Common myeloid progenitor, CD34-positive (primary cell): Measurements from ENCODE around the gene INSYN2B.

Experiments used
- CTCF ChIA-PET: fragments of 350-600 bp; sonication (Branson Sonifier 250); formaldehyde crosslinking; loops from one replicate; lab custom pipeline; 2021; ENCODE audit warnings: antibody characterized with exemption; lab: Charles Lee
- POLR2A ChIA-PET: fragments of 350-600 bp; sonication (Branson Sonifier 250); formaldehyde crosslinking; loops from one replicate; lab custom pipeline; 2021; ENCODE audit warnings: antibody characterized with exemption; lab: Charles Lee
- DNase-seq, 3 donors: peaks; one replicate each; pipeline versions ENCODE4 v3.0.0 to v3.0.0-alpha.2; 2013
- H3K27ac ChIP-seq, 2 experiments: 1 replicate in 1 of 2; 2 replicates in 1 of 2; pipeline ENCODE4 v1.7.0; 2013; ENCODE audit warnings: inconsistent platforms in 2 of 2, low read length in 2 of 2, mild to moderate bottlenecking in 2 of 2, low read depth in 1 of 2, moderate library complexity in 1 of 2; ENCODE audit not compliant: severe bottlenecking in 2 of 2, insufficient read depth in 1 of 2, poor library complexity in 1 of 2
- H3K27me3 ChIP-seq, 5 experiments: replicated peaks in 2 of 5; 1 replicate in 3 of 5; 2 replicates in 2 of 5; pipeline versions ENCODE4 v1.6.1 to v1.7.0; 2013; ENCODE audit warnings: low read length in 4 of 5, mild to moderate bottlenecking in 2 of 5, moderate library complexity in 2 of 5, inconsistent platforms in 1 of 5; ENCODE audit not compliant: insufficient read depth in 5 of 5, control insufficient read depth in 4 of 5
- H3K36me3 ChIP-seq, 4 experiments: 1 replicate in 2 of 4; 2 replicates in 2 of 4; pipeline versions ENCODE4 v1.6.1 to v1.7.0; 2013; ENCODE audit warnings: low read length in 3 of 4, control low read depth in 1 of 4, mild to moderate bottlenecking in 1 of 4; ENCODE audit not compliant: control insufficient read depth in 4 of 4, insufficient read depth in 4 of 4
- H3K4me1 ChIP-seq, 4 experiments: 1 replicate in 3 of 4; 2 replicates in 1 of 4; pipeline versions ENCODE4 v1.6.1 to v1.7.1; 2013; ENCODE audit warnings: low read length in 3 of 4, mild to moderate bottlenecking in 3 of 4, control low read depth in 1 of 4, inconsistent platforms in 1 of 4, moderate library complexity in 1 of 4; ENCODE audit not compliant: control insufficient read depth in 4 of 4, insufficient read depth in 4 of 4; ENCODE audit errors: control extremely low read depth in 1 of 4
- H3K4me3 ChIP-seq, 7 experiments: 1 replicate in 4 of 7; 2 replicates in 3 of 7; pipeline versions ENCODE4 v1.5.1 to v1.7.0; 2013; ENCODE audit warnings: mild to moderate bottlenecking in 7 of 7, low read length in 6 of 7, moderate library complexity in 6 of 7, inconsistent platforms in 2 of 7, low read depth in 2 of 7, control low read depth in 1 of 7; ENCODE audit not compliant: insufficient read depth in 4 of 7, control insufficient read depth in 1 of 7; ENCODE audit errors: extremely low read depth in 1 of 7
- H3K9me3 ChIP-seq, 5 experiments: 1 replicate in 4 of 5; 2 replicates in 1 of 5; pipeline versions ENCODE4 v1.6.1 to v1.7.1; 2013; ENCODE audit warnings: low read length in 4 of 5, mild to moderate bottlenecking in 2 of 5, inconsistent platforms in 1 of 5, low read depth in 1 of 5, moderate library complexity in 1 of 5; ENCODE audit not compliant: control insufficient read depth in 4 of 5, insufficient read depth in 2 of 5; ENCODE audit errors: control extremely low read depth in 1 of 5
- WGBS: methylation state at CpG from one replicate; pipeline ENCODE4 v1.1.5; 2013; ENCODE audit not compliant: insufficient coverage; 5-methylcytosine and 5-hydroxymethylcytosine counted together

Gene INSYN2B

DNA sequence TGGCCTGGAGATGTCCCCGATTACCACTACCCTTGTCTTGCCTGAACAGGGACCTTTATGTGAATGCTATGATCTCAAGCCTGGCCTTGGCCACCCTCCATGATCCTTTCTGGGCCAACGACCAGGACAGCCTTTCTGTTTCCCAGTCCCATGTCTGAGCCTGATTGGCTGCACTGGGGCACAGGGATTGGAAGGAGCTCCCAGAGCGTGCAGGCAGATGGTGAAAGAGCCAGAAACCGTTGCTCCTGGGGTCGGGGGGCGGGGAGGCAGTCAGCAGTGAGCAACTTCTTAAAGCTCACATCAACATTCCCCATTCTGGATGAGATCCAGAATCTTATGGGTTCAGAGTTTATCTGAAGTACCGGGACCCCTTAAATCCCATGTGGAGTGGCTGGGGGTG lies 84.4 kb downstream of the INSYN2B start:
- no peak for DNase-seq
- 94% methylated on average over 6 of the region's 7 CpGs for WGBS
- Histone ChIP-seq H3K36me3 (peaks cover 0 to 55% (median 10%) of the 10 kb centered on the region in 4 experiments), H3K9me3 (no peaks in the 10 kb centered on the region), H3K4me3 (no peak overlapping the region), H3K27ac (no peak overlapping the region), H3K4me1 (no peaks in the 10 kb centered on the region), H3K27me3 (no peaks in the 10 kb centered on the region)
- CTCF ChIA-PET = no interaction called here
- POLR2A ChIA-PET = interaction anchor here (0.6 kb wide), 1 partner anchor 1010 kb away, joined by 3 read pairs; no protein-coding TSS in a partner anchor

DNA sequence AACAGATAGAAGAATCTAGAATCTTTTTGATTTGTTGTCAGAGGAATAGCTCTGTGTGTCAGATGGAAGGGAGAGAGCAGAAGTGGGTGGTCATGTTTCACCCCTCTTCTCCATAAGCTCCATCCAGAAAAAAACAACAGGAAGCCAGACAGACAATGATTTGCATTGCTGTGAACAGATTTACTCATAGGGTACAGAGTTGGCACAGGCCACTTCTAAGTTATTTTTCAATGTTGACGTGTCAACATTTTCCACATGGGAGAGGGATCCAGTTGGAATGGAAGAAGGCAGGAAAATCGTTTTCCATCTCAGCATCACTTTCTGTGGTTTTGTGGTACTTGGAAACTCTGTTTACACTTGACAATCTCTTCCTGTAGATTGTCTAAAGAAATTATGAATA lies 86.7 kb downstream of the INSYN2B start:
- CTCF ChIA-PET = no interaction called here
- Histone ChIP-seq H3K36me3 (peaks cover 0 to 33% (median 1%) of the 10 kb centered on the region in 4 experiments), H3K4me1 (no peaks in the 10 kb centered on the region), H3K4me3 (no peak overlapping the region), H3K27me3 (no peaks in the 10 kb centered on the region), H3K27ac (no peak overlapping the region), H3K9me3 (no peaks in the 10 kb centered on the region)
- no peak for DNase-seq
- POLR2A ChIA-PET = no interaction called here
- WGBS = no CpG with 5 or more reads among the region's 2 CpGs

DNA sequence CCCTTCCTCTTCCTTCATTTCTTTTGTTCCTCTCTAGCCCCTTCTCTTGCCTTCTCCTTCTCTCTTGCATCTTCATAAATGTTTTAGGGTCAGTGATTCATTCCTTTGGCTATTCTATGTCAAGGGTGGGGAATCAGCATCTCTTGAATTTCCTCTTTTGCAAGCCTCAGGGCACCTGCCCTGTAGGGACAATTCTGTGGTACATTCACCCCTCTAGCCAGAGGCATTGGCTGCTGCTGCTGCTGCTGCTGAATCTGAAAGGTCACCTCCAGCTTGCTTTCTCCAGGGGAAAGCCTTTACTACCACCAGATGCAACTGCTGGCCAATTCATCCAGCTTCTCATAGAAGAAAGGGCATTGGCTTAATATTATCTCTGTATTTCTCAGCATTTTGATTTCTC lies 87.3 kb downstream of the INSYN2B start:
- H3K4me1 ChIP-seq = no peaks in the 10 kb centered on the region
- no peak overlapping the region for H3K4me3 ChIP-seq
- POLR2A ChIA-PET = interaction anchor here (0.6 kb wide), 1 partner anchor 65 kb away, joined by 3 read pairs; no protein-coding TSS in a partner anchor
- CTCF ChIA-PET = no interaction called here
- peaks cover 0 to 33% (median 3%) of the 10 kb centered on the region in 4 experiments for H3K36me3 ChIP-seq
- H3K9me3 ChIP-seq = no peaks in the 10 kb centered on the region
- no peak for DNase-seq
- no peak overlapping the region for H3K27ac ChIP-seq
- H3K27me3 ChIP-seq = no peaks in the 10 kb centered on the region

DNA sequence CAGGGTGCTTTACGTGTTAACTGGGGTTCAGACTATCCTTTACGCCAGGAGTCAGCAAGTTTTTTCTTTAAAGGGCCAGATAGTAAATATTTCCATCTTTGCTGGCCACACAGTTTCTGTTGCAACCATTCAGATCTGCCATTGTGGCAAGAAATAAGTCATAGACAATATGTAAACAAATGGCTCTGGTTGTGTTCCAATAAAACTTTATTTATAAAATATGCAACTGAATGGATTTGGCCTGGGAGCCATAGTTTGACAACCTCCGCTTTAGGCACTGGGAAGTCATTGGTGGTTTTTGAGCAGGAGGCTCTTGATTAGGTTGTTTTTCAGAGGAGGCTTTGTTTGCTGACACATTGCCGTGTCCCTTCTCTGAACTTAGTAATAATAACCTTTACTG lies 90.7 kb downstream of the INSYN2B start:
- Histone ChIP-seq H3K27ac (no peak overlapping the region), H3K27me3 (no peaks in the 10 kb centered on the region), H3K36me3 (peaks cover 0 to 21% (median 5%) of the 10 kb centered on the region in 4 experiments), H3K4me3 (no peak overlapping the region), H3K9me3 (no peaks in the 10 kb centered on the region), H3K4me1 (no peaks in the 10 kb centered on the region)
- POLR2A ChIA-PET = no interaction called here
- 100% methylated on average over 2 of the region's 4 CpGs for WGBS
- CTCF ChIA-PET = no interaction called here
- no peak for DNase-seq

DNA sequence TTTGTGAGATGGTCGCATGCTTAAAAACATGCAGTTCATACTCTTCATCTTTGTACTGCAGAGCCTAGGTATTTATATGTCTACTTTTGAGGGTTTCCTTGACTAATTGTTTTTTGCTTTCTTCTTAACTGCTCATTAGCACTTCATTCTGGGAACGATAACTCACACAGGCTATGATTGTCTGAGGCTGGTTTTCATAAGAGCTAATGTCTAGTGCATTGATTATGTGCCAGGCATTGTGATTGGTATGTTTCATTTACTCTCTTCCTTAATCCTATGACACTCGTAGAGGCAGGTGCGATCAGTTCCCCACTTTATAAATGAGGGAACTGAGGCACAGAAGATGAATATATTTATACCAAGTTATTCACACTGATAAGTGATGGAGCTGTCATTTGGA lies 93.6 kb downstream of the INSYN2B start:
- H3K4me1 ChIP-seq = peaks cover 3 to 6% (median 4%) of the 10 kb centered on the region in 4 experiments
- H3K9me3 ChIP-seq = no peaks in the 10 kb centered on the region
- no peaks in the 10 kb centered on the region for H3K27me3 ChIP-seq
- no peak for DNase-seq
- peaks cover 3 to 30% (median 7%) of the 10 kb centered on the region in 4 experiments for H3K36me3 ChIP-seq
- ChIA-PET CTCF (interaction anchor here (1.3 kb wide), 1 partner anchor 17 kb away, joined by 3 read pairs; no protein-coding TSS in a partner anchor), POLR2A (no interaction called here)
- H3K4me3 ChIP-seq = no peak overlapping the region
- H3K27ac ChIP-seq = no peak overlapping the region
- WGBS = no CpG with 5 or more reads among the region's 4 CpGs

DNA sequence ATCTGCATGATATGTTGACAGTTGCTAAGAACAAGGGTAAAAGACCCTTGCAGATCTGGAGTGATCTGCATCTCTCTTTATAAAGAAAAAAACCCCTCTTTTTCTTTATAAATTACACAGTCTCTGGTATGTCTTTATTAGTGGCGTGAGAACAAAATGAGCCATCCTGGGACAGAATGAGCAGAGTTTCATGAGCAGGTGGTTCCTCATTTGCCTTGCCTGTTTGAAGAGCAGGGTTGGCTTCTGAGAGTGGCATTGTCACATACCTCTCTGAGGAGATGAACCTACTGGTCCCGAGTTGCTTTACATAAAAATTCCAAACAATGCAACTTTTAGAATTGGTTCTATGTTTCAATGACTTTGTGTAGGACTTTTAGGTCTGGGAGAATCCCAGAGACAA lies 94.3 kb downstream of the INSYN2B start:
- peaks cover 5 to 12% (median 10%) of the 10 kb centered on the region in 4 experiments for H3K4me1 ChIP-seq
- peaks cover 3 to 33% (median 7%) of the 10 kb centered on the region in 4 experiments for H3K36me3 ChIP-seq
- H3K4me3 ChIP-seq = no peak overlapping the region
- ChIA-PET CTCF (no interaction called here), POLR2A (no interaction called here)
- DNase-seq = no peak
- whole genome bisulfite sequencing = 100% methylated on average over 1 of the region's 2 CpGs
- H3K27me3 ChIP-seq = no peaks in the 10 kb centered on the region
- no peak overlapping the region for H3K27ac ChIP-seq
- H3K9me3 ChIP-seq = no peaks in the 10 kb centered on the region

DNA sequence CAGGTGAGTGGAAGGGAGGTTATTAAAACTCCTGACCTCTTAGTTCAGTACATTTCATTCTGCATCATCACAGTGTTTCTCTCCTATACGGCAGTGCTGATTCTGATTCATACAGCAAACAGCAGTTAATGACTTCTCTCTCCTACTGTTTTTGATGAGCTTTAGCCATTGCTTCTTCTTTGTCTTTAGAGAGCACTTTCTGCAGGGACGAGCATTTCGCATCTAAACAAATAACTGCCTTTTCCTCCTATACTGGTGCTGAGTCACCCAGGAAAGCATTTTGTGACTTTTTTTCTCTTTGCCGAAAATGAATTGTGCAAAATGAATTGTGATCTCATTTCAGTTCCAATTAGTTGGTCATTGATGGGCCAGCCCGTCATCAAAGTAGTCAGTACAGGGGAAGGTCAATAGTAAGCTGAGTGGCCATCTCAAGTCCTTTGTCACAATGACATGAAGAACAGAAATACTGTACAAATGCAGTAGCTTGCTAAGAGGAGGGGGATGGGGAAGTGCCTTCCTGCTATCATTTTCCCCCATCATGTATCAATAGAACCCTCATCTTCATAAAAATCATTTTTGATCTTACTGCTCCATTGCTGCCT lies 98.5 kb downstream of the INSYN2B start:
- WGBS = 86% methylated on average over 2 of the region's 5 CpGs
- DNase-seq = peak in 2 of 3 donors; percentile 33 to 41
- ChIA-PET CTCF (interaction anchor here (2.8 kb wide), 1 partner anchor 98 kb away, joined by 6 read pairs; the partner anchor contains the start of gene INSYN2B), POLR2A (no interaction called here)
- no peak overlapping the region for H3K27ac ChIP-seq
- H3K36me3 ChIP-seq = peaks cover 3 to 48% (median 7%) of the 10 kb centered on the region in 4 experiments
- H3K4me3 ChIP-seq = peak overlapping the region in 1 of 7 experiments; percentile 13
- peaks cover 5 to 24% (median 18%) of the 10 kb centered on the region in 4 experiments for H3K4me1 ChIP-seq
- no peaks in the 10 kb centered on the region for H3K27me3 ChIP-seq
- H3K9me3 ChIP-seq = no peaks in the 10 kb centered on the region
